ENCODE results near the gene CCPG1.
A peak's percentile ranks its signal among the peaks of the same experiment; 100 is the strongest.

The CCPG1 gene

DNA sequence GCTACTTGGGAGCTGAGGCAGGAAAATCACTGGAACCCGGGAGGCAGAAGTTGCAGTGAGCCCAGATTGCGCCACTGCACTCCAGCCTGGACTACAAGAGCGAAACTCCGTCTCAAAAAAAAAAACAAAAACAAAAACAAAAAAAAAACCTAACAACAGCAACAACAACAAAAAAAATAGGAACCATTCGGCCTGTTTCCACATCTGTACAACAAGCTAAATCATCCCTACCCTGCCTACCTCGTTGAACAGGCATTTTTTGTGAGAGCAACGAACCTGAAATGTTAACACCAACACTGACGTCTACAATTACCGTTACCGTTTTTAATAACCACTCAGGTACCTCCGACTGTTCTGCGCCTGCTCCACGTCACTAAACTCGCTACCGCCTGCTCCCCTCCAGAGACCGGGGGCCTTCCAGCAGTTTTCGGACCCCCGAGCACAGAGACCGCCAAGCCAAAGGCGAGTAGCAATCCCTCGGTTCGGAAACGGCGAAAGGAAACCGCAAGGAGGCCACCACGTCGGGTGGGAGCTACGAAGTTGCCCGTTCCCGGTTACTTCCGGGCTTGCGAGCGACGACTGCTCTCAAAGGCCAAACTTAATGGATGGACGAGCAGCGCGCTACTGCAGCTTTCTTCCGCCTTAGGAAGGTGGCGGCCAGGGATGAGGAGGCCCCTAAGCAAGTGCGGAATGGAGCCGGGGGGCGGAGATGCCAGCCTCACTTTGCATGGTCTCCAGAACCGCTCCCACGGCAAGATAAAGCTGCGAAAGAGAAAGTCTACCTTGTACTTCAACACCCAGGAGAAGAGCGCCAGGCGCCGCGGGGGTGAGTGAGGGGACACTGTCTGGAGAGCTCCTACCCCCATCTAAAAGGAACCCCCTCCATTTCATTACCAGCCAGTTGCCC, 89.3 kb downstream of the CCPG1 start, which contains the start of the genes PIGB and PIGBOS1:
PIGB (plus strand) TSS at position 635 of the 907 bp plus-strand sequence; CDS start at position 664, 29 bp downstream.
PIGBOS1 (minus strand) TSS at position 536 of the 907 bp plus-strand sequence. CDS start 1,331 bp downstream, outside the sequence.
- peak; percentile 84 for DNase-seq (ENCODE audit: low spot score)

Measured in iPS-NIHi11 (cell line).